CMK (cell line): Measurements from ENCODE around the gene UNC93A.
"Not testable (repeated sequence)": the region's sequence is repeated elsewhere in the genome, so short reads cannot be mapped to it uniquely, and the experiment has no call there.

Source experiments
- DNase-seq: peaks from one replicate; pipeline ENCODE4 v3.0.0-alpha.2; 2010; ENCODE audit warnings: low read depth

UNC93A gene

DNA sequence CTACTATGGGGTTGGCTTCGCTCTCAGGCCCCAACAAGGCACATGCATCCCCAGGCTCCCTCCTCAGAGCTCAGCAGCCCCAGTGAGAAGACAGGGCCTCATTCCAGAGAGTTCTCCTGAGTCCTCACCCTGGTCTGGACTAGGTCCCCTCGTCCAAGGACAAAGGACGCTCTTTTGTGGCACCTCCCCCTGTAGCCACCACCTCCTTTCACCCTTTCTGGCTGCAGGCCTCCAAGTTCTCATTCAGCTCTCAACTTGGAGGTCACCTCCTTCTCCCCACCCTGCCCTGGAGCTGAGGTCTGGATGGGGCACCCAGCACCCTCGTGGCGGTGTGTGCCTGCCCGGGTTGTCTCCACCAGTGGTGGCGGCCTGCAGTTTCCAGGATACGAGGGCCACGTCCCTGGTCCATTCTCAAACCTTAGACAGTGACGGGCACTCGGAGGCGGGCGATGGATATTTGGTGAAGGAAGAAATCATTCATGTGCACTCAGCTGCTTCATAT is 2.5 kb downstream of the UNC93A start:
- no peak for DNase-seq

DNA sequence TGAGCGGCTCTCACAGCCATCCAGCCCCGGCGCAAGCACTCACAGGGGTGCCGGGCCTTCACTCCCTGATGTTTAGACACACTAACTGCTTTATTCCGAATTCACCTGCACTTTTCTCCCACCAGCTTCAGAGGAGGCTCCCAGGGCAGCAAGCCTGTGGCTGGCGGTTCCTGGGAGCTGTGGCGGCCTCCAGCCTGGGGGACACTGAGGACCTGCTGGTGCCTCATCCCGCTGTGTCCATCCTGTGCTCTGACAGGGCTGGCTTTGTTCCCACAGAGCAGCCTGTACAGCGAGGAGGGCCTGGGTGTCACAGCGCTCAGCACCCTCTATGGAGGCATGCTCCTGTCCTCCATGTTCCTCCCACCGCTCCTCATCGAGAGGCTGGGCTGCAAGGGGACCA is 3.1 kb downstream of the UNC93A start:
- no peak for DNase-seq

DNA sequence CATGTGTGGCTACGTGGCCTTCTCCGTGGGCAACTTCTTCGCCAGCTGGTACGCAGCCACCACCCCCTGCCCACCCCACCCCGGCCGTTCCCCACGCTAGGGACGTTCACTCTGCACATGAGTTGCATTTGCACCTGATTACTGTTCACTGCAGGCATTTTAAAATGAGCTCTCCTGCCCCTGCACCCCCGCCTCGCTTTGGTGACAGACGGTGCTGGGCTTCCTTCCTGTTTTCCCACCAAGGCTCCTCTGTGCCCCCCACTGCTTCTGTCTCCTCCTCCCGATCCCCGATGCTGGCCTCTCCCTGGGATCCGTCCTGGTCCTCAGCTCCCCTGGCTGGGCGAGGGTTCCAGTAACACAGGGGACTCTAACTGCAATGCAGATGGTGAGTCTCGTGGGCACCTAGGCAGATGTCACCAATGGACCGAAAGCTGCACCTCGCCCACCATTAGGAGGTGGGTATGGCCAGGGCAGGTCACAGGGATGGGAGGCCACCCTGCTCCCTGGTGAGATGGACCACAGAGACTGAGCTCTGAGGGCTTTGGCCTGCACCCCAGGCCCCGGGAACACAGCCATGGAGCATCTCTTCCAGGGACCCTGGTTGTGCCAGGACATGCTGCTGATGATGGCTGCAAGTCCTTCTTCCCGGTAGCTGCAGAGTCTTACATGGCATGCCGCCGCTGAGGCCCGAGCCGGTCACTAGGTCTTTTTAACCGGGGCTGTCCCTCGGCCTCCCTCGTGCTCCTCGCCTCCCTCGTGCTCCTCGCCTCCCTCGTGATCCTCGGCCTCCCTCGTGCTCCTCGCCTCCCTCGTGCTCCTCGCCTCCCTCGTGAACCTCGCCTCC is 3.8 kb downstream of the UNC93A start:
- no peak for DNase-seq

DNA sequence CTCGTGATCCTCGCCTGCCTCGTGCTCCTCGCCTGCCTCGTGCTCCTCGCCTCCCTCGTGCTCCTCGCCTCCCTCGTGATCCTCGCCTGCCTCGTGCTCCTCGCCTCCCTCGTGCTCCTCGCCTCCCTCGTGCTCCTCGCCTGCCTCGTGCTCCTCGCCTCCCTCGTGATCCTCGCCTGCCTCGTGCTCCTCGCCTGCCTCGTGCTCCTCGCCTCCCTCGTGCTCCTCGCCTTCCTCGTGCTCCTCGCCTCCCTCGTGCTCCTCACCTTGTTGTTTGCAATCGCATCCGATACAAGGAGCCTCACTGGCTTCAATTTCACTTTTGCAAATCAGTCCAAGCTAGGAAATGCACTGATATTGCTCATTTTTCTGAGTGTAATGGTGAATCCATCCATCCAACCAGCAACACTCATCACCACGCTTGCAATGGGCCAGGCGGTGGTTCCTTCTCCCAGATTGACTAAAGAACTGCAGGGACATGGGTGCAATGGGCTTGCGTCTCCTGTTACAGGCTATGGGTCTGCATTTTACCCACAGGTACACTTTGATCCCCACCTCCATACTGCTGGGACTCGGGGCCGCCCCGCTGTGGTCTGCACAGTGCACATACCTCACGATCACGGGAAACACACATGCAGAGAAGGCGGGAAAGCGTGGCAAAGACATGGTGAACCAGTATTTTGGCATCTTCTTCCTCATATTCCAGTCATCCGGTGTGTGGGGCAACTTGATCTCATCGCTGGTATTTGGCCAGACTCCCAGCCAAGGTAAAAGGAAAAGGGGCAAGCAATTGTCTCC is 4.6 kb downstream of the UNC93A start:
- no peak for DNase-seq

DNA sequence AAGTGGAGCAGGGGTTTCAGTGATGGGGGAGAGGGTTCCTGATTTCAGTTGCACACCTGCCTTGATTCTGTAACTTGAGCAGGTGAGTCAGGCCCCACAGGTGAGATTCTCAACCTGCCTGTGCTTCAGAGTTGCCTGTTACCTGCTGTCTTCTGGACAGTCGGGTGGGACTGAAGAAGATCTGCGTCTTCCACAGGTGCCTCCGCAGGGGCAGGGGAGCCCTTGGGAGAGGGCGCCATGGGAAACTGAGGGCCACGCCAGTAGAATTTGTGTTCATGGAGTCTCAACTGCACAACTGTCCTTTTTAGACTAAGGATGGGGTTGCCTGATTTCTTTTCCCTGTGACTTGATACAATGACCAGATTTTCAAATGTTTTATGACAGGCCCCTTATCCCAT is 5.2 kb downstream of the UNC93A start:
- no peak for DNase-seq

DNA sequence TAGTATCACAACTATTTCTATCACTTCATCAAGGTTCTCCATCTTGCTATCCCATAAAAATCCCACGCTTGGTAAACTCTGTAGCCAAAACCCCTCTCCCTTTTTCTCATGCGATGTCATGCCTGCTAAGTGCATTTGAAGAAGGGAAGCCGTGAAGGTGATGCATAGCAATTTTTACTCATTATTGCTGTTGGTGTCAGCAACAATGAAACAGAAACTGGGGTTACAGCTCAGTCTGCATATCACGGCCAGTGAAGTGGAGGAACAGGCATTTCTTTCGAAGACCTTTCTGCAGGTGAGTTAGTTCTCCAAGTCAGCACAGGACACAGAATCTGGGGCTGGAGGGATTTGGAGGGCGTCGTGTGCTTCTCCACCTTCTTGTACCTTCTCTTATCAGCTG is 5.8 kb downstream of the UNC93A start:
- no peak for DNase-seq

DNA sequence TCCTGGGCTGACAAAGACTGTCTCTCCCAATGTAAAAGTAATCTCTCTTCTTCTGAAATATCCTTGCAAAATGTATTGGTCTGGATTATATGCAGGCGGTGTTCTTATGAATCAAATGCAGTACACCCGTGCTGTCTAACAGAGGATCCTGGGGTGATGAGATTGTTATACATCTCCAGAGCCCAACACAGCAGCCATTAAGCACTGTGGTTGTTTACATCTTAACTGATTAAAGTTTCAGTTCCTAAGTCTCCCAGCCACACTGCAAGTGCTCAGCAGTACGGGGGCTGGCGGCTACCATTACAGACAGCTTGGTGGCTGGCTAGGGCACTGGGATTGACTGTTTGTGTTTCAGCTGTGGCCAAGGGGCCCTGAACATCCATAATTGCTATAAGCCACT is 7.0 kb downstream of the UNC93A start:
- no peak for DNase-seq

DNA sequence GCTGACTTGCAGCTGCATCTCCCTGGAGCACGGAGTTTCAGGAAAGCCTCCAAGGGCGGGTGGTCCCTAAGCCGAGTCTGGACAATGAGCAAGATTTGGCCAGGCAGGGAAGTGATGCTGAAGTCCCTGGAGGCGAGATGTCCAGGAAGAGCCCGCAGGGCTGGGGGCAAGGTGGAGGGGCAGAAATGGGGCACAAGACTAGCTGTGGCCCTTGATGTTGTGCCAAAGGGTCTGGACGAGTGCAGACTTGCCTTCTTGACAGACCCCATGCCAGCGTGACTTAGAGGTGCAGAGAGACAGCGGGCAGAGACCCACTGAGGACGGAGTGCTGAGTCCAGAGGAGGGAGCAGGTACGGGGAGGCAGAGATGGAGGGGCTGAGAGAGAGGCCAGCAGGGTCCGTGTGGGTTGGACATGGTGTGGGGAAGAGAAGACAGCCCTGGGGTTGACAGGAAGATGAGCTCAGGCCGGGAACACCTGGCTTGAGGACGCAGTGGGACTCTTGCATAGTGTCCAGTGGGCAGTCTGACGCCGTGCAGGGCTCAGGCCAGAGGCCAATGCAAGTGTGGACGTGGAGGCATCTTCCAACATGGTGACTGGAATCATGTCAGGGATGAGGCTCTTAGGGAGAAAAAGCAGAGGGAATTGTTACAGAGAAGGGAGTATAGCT is 8.7 kb downstream of the UNC93A start:
- DNase-seq: no peak

DNA sequence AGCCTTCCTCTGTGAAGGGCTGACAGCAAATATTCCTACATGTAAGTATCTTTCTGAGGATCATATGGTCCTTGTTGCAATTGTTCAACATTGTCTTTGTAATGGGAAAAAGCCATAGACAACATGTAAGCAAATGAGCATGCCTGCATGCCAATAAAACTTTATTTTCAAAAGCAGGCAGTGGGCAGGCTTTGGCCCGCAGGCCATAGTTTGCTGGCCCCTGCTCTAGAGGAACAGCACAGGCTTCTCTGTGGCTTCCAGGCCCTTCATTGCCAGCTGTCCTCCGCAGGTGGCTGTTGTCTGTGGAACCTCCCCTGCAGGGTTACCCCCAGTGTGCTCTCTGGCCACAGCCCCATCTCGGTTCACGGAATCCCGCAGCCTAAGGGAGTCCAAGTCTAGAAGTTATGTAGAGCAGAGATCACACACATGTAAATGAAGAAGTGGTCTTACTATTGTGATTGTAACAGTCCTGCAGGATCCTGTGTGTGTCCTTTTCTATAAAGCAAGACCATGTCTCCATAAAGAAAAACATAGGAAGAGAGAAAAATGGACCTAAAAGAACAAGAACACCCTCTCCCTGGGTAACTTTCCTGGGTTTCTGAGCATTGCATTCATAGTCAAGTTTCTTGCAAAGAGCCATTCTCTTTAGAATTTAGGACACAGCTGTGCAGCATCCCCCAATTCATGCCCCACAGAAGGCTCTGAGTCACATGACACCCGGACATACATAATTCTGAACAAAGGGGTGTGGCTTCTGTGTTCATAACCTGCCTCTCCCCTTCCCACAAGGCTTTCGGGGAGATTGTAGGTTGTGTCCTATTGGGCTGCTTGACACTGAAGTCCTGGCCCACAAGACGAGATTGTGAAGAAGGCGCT is 10.0 kb downstream of the UNC93A start:
- DNase-seq: no peak

DNA sequence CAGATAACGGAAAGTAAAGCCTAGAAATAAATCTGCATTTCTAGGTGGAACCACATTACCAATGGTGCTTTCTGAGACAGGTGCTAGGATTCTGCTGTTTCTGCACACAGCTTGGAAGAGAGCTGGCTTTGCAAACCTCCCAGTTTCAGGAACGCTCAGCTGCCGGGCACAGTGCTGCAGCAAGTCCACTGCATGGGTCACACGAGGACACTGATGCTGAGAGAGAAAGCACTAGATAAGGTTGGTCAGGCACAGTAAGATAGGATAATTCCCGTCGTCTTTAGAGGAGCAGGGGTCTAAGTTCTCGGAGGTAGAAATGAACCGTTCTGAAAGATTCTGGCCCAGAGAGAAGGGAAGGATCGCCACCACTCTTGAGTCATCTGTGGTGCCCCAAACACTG is 11.0 kb downstream of the UNC93A start:
- DNase-seq: no peak

DNA sequence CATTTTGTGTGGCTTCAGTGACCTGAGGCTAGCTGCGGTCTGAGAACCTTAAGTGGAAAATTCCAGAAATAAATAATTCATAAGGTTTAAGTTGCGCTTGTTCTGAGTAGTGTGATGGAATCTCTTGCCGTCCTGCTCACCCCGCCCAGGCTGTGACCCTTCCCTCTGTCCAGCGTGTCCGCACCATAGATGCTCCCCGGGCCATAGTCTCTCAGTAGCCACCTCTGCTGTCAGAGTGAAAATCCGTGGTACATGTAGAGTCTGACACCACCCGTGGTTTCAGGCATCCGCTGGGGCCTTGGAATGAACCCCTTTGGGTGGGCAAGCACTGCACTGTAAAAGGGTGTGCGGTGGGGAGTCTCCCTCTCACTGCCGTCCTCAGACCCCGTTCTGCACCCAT is 11.7 kb downstream of the UNC93A start:
- no peak for DNase-seq

DNA sequence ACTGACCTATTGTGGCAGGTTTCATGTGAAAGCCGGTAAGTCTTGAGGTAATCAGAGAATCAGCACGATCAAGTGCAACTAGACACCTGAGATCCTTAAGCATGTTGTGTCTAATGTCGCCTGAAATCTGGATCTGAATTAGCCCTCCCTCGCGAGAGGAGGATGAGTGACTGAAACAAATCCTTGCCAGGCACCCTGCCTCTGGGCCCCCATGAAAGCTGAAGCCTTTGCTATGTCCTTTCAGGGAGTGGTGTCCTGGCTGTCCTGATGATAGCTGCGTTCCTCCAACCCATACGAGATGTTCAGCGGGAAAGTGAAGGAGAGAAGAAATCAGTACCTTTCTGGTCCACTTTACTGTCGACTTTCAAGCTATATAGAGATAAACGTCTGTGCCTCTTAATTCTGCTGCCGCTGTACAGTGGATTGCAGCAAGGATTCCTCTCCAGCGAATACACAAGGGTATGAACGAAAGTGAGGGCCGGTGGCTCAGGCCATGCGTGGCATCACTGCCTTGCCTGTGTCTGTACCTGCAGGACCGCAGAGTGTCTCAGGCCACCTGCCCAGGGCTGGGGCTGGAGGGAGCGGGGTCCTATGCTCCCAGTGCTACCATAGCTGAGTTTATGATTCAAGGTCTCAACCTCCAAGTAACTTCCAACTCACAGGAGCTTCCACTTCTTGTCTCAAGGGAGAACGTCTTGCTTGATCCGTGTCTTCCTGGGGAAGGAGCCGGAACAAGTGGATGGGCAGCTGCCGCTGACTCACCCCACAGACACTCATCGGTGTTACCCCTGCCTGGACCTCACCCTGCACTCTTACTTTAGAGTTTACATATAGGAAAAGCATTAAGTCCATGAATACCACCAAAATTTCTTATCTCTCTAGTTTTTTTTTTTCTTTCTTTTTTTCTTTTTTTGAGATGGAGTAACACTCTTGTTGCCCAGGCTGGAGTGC is 12.8 kb downstream of the UNC93A start:
- DNase-seq: no peak

DNA sequence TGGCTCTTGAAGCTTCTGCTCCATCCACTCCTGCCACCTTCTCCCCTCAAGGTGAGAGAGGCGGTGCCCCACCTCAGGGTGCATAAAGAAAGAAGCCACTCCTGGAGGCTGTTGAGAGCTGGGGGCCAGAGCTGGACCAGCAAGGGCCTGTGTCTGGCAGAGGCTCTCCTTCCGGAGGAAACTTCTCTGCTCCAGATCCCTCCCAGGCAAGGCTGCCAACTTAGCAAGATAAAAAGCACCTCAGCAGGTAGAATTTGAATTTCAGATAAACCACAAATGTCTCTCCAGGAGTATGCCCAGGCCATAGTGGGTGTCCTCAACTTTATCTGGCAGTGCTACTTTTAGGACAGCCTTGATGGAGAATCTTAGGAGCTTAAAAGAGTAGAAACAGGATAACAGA is 13.8 kb downstream of the UNC93A start:
- DNase-seq: no peak

DNA sequence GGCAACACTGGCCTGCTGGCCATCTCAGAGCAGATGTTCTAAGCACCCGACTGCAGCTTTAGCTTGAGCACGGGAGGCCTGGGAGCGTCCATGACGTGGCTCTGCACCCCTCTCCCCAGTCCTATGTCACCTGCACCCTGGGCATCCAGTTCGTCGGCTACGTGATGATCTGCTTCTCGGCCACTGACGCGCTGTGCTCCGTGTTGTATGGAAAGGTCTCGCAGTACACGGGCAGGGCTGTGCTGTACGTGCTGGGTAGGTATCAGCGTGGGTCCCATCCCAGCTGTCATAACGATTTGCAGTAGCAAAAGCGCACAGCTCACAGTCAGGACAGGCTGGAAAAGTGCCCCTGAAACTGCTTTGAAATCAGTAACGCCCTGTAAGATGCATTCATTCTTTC is 14.7 kb downstream of the UNC93A start:
- no peak for DNase-seq

DNA sequence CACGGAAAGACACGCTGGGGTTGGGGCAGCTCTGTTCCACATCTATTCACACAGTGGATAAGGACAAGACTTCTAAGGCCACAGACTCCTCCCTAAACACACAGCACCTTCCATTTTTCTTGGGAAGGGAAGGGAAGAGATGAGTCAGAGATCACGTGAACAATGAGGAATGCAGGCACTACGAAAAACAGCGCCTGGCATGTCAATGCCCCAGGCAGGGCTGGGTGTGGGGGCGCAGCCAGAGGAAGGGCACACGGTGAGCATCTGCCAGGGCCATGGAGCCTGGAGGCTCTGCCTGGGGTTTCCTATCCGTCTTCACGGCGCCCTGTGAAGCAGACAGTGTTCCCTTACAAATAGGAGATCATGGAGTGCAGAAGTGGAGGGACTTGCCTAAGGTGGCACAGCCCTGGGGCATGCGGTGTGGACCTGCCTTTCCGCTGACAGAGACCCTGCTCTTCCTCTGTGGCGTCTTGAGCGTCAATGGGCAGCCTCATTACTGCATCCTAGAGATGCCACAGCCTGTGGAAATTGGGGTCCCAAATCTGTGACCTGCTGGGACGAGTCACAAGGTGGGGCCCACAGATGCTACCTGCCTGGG is 15.4 kb downstream of the UNC93A start:
- DNase-seq: no peak

DNA sequence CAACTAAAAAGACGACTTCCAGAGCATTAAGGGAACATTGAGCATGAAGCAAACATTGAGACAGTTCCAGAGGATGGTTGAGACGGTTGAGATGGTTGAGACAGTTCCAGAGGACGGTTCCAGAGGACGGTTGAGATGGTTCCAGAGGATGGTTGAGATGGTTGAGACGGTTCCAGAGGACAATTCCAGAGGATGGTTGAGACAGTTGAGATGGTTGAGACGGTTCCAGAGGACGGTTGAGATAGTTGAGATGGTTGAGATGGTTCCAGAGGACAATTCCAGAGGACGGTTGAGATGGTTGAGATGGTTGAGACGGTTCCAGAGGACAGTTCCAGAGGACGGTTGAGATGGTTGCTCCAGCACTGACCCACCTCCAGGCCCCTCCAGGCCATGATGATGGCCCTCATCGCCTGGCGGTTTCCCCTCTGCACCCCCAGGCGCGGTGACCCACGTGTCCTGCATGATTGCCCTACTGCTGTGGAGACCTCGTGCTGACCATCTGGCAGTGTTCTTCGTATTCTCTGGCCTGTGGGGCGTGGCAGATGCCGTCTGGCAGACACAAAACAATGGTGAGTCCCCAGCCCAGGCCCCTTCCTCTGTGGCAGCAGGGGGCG is 16.3 kb downstream of the UNC93A start:
- no peak for DNase-seq

DNA sequence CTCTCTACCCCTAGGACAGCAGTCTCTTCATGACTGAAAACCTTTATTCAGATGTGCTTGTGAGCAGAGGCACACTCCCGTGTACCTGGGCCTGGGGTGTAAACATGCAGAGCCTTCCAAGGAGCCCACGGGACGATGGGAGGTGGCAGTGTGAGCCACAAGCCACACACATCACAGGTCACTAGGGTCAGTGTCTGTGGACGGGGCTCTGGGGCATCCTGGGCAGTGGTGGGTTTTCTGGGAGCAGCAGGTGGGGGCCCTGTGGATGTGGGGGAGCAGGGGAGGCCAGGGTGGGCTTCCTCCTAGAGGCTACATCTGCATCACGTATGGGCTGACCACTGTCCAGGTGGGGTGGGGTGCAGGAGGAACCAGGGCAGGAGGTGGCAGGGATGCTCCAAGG is 17.1 kb downstream of the UNC93A start:
- no peak for DNase-seq

DNA sequence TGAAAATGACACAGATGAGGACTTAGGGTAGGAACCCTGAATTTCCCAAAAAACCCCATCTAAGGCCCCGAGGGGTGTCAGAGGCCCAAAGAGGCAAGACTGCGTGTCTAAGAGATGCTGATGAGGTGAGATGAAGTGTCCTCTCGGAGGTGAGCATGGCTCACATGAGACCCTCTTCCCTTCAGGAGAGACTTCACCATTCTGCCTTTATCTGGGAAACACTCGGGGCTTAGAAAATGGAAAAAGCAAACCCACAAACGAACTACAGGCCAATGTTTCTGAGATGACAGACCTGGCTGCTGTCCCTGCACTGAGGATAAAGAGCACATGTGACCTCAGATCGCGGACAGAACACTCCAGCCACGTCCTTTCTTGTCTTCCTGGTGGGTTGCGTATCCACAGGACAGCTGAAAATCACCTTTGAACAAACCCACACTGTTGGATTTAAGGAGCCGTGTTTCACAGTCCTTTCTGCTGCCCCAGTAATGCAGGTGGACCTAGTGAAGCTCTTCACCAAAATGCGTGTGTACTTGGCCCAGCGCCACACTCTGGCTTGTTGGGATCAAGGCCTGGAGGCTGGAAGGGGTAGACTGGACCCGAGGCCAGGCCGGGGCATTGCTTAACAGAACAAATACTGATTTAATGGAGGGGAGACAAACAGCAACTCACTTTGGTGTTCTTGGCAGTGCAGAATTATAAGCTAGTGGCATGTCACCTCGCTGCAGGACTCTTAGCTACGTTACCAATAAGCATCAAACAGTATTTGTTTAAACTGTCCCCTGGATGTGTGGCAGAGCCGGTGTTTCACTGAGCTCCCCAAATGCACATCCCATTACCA is 18.5 kb downstream of the UNC93A start:
- not testable (repeated sequence) for DNase-seq

DNA sequence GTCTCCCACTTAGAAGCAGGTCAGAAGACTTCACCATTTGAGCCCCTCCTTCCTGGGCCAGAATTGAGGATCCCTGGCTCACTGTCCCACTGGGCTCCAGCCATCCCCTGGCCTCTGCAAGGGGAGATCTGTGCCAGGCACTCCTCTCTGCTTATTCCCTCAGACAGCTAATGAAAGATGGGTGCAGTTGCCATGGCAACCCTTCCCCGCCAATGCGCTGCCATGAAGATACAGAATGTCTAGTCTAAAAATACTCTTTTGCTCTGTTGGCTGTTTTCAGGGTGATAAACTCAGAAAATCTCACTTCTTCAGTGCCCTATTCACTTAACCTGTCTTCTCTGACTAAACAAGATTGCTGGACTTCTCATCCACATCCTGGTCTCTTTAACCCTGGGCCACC is 20.2 kb downstream of the UNC93A start:
- DNase-seq: no peak
